ENCODE data around the gene NUDCD2. TPM values are rescaled to one million over a fixed set of nuclear protein-coding genes. Genes with fewer than 3 reads are reported as not detected.

Gene NUDCD2
- total and polyA plus RNA-seq, 9 of the 15 experiments (the other 6 are each of a cell fraction or from before 2014, with no cell fraction given), result 14.6 to 76.9 (median 32.5) TPM

GRCh38 chr5:163496286-163496685, 36.4 kb upstream of the NUDCD2 start (continued):
- TF ChIP-seq CUX1 (CRISPR knock-in tag; IDR thresholded peaks at IDR 0.05) (no peak), BRD9 (IDR thresholded peaks at IDR 0.05; ENCODE audit: low read depth, partially characterized antibody) (no peak), STAT5B (CRISPR knock-in tag; IDR thresholded peaks at IDR 0.05) (no peak)

GRCh38 chr5:163489745-163490075, 29.8 kb upstream of the NUDCD2 start:
- 90% methylated on average over 3 of the region's 3 CpGs for WGBS (ENCODE audit: insufficient coverage, low coverage, missing lambda C conversion rate)
- DNase-seq (ENCODE audit: extremely low read depth in 1 of 4, low spot score in 3 of 4) (no peak), ATAC-seq (no peak), FAIRE-seq (no peak)
- no peaks in the 10 kb centered on the region for H4K20me1 ChIP-seq (replicated peaks; ENCODE audit: control insufficient read depth, insufficient read depth, low read length)
- intact Hi-C loops (cut with micrococcal nuclease) (no loop called here), in situ Hi-C loops (cut with MboI) (no loop called here)
- H3K9ac ChIP-seq (ENCODE audit: insufficient read depth in 1 of 2, low read depth in 2 of 2, low read length in 2 of 2), result no peak overlapping the region
- no peaks in the 10 kb centered on the region for H3K79me2 ChIP-seq (ENCODE audit: control insufficient read depth, insufficient read depth, low read length)
- TF ChIP-seq ZNF57 (CRISPR knock-in tag; IDR thresholded peaks at IDR 0.05) (no peak), RBFOX2 (IDR thresholded peaks at IDR 0.05; ENCODE audit: low read depth, low read length) (no peak), KHSRP (IDR thresholded peaks at IDR 0.05) (no peak)
- H3K4me1 ChIP-seq (replicated peaks in 1 of 2; ENCODE audit: control insufficient read depth in 2 of 2, insufficient read depth in 2 of 2, low read length in 2 of 2), result no peaks in the 10 kb centered on the region
- no peak overlapping the region for H3K4me2 ChIP-seq (ENCODE audit: insufficient read depth, low read length)
- CTCF ChIA-PET (ENCODE audit: low intra/inter-chr PET ratio), result no interaction called here
- POLR2A ChIA-PET, result interaction anchor here (0.8 to 2.0 kb wide), 3 partner anchors 10 to 30 kb away, joined by 4 to 8 read pairs (median 4); partner anchors contain the start of genes HMMR and NUDCD2
- H3K9me1 ChIP-seq (ENCODE audit: control insufficient read depth, insufficient read depth, low read length), result no peaks in the 10 kb centered on the region
- no TSS peak for BruUV-seq (replicated peaks)
- H3K9me3 ChIP-seq (replicated peaks; ENCODE audit: control insufficient read depth, insufficient read depth, low read depth, low read length), result no peaks in the 10 kb centered on the region
- H3K27ac ChIP-seq (ENCODE audit: extremely low read depth, low read depth, low read length), result no peak overlapping the region
- no peaks in the 10 kb centered on the region for H3K27me3 ChIP-seq (ENCODE audit: control insufficient read depth in 2 of 2, insufficient read depth in 2 of 2, low read length in 2 of 2)
- no peak overlapping the region for H2AFZ ChIP-seq (ENCODE audit: low read depth, low read length)
- H3K4me3 ChIP-seq, result no peak overlapping the region
- H3K36me3 ChIP-seq (ENCODE audit: control insufficient read depth, insufficient read depth, low read length), result peaks cover 73% of the 10 kb centered on the region

All from K562 (cell line).